ENCODE data around the gene AIM2.

DNA sequence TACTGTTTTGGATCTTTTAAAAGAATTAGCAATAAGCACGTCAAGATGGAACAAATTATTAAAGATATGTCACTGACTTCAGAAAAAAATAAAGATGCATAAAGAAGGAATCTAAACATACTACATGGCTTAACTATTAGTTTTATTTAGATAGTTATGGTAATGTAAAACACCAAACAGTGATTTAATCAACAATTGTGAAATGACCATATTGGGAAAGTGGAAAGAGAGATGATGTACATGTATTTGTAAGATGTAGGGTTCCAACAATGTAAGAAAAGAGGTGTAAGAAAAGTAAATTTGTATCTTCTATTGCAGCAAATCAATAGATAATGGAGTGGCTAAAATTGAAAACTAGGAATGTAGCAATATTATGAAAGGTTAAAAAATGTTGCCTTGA lies 6.4 kb upstream of the AIM2 start:
- TF ChIP-seq, protein P1, sequence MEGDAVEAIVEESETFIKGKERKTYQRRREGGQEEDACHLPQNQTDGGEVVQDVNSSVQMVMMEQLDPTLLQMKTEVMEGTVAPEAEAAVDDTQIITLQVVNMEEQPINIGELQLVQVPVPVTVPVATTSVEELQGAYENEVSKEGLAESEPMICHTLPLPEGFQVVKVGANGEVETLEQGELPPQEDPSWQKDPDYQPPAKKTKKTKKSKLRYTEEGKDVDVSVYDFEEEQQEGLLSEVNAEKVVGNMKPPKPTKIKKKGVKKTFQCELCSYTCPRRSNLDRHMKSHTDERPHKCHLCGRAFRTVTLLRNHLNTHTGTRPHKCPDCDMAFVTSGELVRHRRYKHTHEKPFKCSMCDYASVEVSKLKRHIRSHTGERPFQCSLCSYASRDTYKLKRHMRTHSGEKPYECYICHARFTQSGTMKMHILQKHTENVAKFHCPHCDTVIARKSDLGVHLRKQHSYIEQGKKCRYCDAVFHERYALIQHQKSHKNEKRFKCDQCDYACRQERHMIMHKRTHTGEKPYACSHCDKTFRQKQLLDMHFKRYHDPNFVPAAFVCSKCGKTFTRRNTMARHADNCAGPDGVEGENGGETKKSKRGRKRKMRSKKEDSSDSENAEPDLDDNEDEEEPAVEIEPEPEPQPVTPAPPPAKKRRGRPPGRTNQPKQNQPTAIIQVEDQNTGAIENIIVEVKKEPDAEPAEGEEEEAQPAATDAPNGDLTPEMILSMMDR (IDR thresholded peaks at IDR 0.05) = no peak
- TF ChIP-seq POLR2A (IDR thresholded peaks at IDR 0.05) (no peak), POLR2AphosphoS5 (IDR thresholded peaks at IDR 0.05) (no peak), EP300 (IDR thresholded peaks at IDR 0.05) (no peak)

All from gastroesophageal sphincter (tissue), 3 donors.